A549 treated with CORT108297 at 1 μM for 4 hours (cell line): ENCODE results near the gene NKAIN1. TPM values are rescaled to one million over a fixed set of nuclear protein-coding genes. Genes with fewer than 3 reads are reported as not detected.

Experiments
- total RNA-seq: library from RNA; stranded (reverse); fragments of 200-300 nt; extraction: Qiagen RNA extraction; gene quantifications from 5 replicates; pipeline ENCODE4 v1.2.3, GENCODE V29; 2022

The NKAIN1 gene
- total RNA-seq: 0.99 to 1.4 TPM (median 1.3 TPM) in 5 replicates

GRCh38 chr1:31239653-31240241 is at the start of gene NKAIN1:
Gene NKAIN1, minus strand, starts transcription at chr1:31239887. Its CDS starts 340 bp downstream, at chr1:31239547.

Other genes starting within 250 kb of the NKAIN1 start
- gene PUM1, start 174.2 kb downstream of the NKAIN1 start, total RNA-seq: 24.9 to 34.5 TPM (median 31.8 TPM) in 5 replicates
- 40.2 to 51.4 TPM (median 42.9 TPM) in 5 replicates for gene SNRNP40, start 56.9 kb upstream of the NKAIN1 start, total RNA-seq
- gene ZCCHC17, start 57.1 kb upstream of the NKAIN1 start, total RNA-seq: 21.8 to 26.7 TPM (median 23.2 TPM) in 5 replicates
- not detected in 5 replicates for gene FABP3, start 133.2 kb upstream of the NKAIN1 start, total RNA-seq
- 17.5 to 33.5 TPM (median 29.6 TPM) in 5 replicates for gene SERINC2, start 173.3 kb upstream of the NKAIN1 start, total RNA-seq